Measurements from ENCODE around the gene PLAU.
"Not testable (repeated sequence)": the region's sequence is repeated elsewhere in the genome, so short reads cannot be mapped to it uniquely, and the experiment has no call there.

Gene PLAU

DNA sequence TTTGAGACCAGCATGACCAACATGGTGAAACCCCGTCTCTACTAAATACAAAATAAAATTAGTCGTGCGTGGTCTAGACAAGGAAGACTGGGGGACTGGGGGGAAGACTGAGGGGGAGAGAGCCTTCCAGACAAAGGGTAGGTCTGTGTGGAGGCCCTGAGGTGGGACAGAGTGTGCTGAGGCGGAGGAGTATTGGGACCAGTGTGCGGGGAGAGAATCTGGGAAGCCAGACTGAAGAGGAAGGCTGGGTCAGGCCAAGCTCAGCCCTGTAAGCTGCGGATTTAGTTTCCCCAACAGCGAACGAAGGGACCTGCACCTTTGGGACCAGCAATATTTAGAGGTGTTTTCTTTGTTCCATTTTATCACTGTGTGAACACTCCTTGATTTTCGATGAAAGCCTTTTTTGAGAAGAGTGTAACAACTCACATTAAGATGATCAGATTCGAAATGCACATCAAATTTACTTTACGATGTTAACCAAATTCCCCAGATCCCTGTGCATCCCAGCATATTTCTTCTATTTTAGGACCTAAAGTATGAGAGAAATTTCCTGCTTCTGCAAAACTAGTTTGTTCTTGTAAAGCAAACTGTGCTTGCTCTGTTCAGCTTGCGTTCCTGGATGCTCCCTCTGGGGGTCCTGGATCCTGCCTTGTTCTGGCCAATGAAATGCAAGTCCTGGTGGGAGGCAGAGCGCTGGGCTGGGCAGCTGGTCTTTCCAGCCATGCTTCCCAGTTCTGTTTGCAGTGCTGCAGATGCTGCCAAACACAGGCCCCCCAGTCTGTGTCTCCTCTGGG, 39.4 kb downstream of the PLAU start:
- DNase-seq (ENCODE audit: low read depth) = no peak

DNA sequence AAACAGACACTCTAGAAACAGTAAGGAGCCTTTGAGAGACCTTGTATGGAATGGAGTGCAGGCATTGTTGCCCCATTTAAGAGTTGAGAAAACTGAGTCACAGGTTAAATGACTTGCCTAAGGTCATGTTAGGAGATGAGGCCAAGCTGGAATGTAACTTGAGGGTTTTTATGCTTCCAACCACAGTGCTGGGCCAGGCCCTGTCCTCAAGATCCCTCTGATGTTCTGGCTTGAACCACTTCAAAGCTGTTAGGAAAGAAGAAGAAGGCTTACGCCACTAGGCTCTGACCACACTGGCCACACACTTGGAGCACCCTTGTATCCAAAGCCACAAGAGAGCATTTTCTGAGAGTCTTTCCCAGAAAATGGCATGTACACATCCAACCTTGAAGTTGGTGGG, 42.7 kb downstream of the PLAU start:
- DNase-seq (ENCODE audit: low read depth) = no peak

DNA sequence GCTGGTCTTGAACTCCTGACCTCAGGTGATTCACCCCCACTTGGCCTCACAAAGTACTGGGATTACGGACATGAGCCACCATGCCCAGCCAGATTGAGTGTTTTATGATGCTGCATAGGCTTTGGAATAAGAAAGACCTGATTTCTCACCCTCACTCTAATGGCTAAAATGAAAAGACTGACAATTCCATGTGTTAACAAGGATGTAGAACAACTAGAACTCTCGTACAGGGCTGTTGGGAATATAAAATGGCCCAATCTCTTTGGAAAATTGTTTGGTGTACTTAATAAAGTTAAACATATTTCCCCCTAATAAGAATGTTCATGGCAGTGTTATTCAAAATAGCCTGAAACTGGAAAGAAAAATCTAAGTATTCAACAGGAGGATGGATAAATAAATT, 43.8 kb downstream of the PLAU start:
- no peak for DNase-seq (ENCODE audit: low read depth)

DNA sequence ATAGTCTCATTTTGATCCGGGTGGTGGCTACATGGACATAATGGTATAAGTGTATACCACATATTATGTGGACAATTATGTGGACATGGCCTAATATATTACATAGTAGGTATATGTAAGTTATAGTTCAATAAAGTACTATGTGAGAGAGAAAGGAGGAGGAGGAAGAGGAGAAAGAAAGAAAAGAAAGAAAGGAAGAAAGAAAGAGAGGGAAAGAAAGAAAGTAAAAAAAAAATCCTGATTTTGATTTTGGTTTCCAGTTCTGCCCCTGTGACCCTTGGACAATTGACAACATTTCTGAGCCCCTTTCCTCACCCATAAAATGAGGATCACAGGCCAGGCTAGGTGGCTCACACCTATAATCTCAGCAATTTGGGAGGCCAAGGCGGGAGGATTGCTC, 44.8 kb downstream of the PLAU start:
- DNase-seq (ENCODE audit: low read depth) = no peak

DNA sequence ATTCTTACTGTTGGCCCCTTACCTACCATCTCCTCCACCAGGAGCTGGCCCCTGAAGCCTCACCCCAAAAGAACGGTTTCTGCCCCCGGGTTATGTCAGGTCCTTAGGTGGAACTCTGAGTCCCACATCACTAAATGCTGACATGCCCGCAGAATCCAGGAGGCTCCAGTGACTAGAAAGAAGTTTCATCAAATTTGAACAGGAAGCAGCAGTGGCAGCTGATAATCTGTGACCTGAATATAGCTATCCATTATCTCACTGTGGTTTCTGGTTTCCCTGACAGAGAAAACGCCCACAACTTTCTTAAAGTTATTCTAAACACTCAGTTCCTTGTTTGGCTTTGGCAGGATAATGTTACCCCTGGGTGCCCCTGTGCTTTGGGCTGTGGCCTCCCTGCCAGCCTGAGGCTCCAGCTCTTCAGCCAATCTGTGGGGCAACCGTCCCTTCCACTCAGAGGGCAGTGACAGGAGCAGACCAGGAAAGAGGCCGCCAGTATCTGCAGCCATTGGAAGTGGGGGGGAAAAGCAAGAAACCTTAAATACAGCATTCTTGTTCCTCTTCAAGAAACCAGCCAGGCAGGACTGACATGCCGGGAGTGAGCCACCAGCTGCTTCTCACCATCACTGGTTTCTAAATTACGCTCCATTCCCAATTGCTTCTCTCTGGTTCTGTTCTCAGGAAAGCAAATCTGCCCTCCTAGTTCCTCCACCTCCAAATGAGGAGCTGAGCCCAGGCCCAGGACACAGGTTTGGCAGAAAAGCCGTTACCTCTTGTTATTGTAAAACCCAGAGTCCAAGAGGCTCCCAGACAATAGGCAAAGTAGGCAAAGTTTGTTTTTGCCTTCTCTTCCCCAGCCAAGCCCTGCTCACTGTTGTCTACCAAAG, 45.8 kb downstream of the PLAU start:
- DNase-seq (ENCODE audit: low read depth) = no peak

DNA sequence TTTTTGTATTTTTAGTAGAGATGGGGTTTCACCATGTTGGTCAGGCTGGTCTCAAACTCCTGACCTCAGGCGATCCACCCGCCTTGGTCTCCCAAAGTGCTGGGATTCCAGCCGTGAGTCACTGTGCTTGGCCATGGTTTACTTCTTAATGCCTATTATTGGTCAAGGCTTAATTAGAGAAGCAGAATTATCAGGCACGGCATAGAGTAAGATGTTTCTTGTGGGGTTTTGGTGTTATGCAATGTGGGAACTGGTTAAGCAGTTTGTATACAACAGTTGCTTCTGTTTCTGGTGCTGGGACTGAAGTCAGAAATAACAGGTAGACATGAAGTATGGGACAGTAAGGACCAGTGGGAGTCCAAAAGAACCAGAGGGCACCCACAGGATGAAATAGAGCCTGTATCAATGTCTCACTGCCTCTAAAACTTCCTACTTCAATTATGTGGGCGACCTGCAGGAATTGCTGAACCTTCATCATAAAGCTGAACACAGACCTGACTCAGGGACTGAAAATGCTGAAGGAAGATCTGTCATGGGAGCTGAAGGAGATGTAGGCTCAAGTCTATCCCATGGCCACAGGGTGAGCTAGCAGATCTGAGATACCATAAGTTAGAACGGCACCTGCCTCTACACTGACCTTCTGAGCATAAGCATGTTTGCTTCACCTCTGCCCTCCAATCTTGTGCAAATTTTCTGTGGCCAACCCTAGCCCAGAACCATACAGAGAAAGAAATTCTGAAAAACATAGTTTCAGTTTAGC, 48.7 kb downstream of the PLAU start:
- no peak for DNase-seq (ENCODE audit: low read depth)

DNA sequence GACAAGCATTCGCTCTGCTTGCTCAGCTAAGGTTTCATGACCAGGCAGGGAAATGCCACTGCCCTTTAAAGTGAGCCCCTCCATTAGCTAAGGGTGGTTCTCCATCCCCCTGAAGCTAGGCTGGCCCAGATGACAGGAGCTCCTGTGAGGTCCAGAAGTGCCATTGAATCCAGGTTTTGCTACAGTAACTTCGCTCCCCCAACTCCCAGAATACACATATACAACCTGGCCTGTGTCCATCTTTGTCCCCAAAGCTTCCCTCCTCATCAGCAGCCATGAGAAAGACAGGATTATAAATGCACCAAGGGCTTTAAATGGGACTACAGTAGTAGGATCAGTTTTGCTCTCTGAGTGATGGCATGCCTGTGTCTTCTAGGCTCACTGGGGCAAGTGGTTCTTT, 51.5 kb downstream of the PLAU start:
- no peak for DNase-seq (ENCODE audit: low read depth)

- not testable (repeated sequence) for DNase-seq (ENCODE audit: low read depth)
Observed at GRCh38 chr10:73963533-73963932, 52.6 kb downstream of the PLAU start.

DNA sequence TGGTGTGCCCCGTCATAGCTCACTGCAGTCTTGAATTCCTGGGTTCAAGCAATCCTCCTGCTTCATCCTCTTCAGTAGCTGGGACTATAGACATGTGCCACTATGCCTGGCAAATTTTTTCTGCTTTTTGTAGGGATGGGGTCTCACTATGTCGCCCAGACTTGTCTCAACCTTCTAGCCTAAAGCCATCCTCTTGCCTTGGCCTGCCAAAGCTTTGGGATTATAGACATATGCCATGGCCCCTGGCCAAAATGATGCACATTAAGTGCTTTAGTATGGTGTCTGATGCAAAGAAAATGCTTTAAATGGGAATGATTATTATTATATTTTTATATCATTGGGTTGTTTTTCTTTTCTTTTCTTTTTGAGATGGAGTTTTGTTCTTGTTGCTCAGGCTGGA, 53.8 kb downstream of the PLAU start:
- no peak for DNase-seq (ENCODE audit: low read depth)

DNA sequence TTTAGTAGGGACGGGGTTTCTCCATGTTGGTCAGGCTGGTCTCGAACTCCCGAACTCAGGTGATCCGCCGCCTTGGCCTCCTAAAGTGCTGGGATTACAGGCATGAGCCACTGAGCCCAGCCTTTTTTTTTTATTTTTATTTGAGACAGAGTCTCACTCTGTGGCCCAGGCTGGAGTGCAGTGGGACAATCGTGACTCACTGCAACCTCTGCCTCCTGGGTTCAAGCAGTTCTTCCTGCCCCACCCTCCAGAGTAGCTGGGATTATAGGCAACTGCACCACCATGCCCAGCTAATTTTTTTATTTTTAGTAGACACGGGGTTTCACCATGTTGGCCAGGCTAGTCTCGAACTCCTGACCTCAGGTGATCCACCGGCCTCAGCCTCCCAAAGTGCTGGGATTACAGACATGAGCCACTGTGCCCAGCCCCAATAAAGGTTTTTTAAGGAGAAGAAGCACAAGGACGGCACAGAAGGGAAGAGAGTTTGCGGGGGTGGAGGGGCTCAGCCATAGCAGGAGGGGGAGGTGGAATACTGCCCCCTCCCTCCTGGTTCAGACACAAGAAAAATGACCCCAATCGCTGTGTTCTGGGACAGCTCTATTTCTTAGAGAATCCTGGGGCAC, 54.4 kb downstream of the PLAU start:
- not testable (repeated sequence) for DNase-seq (ENCODE audit: low read depth)

DNA sequence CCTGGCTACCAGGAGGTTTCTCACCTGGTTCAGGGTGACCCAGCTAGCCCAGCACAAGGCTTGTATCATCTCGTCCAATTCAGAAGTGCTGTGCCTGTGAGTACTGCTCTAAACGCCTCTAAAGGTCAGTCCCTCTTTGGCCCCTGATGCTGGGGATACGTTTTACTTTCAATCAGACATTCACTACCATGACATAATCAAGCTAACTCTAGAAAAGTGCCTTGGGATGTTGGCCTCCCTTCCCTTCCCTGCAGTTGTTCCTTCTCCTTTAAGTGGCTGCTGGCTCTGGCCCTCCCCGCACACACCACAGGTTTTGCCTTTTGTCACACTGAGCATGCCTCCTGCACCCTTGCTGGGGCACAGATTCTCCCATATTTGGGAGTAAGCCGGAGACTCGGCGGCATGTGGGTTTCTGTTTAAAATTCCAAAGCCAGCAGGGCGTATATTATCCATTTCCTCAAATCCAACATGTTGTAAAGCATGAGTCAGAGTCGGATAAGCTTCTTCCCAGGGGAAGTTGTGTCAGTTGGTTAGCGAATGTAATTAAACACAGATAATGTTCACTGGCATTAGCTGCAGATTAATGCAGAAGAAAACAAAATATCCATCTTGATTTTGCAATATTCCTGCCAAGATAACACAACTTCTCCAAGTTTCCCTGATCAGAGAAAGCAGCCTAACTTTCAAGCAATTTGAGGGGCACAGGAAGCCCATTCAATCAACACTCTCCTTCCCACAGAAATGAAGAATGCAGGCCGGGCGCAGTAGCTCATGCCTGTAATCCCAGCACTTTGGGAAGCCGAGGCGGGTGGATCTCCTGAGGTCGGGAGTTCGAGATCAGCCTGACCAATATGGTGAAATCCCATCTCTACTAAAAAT, 55.2 kb downstream of the PLAU start:
- no peak for DNase-seq (ENCODE audit: low read depth)

DNA sequence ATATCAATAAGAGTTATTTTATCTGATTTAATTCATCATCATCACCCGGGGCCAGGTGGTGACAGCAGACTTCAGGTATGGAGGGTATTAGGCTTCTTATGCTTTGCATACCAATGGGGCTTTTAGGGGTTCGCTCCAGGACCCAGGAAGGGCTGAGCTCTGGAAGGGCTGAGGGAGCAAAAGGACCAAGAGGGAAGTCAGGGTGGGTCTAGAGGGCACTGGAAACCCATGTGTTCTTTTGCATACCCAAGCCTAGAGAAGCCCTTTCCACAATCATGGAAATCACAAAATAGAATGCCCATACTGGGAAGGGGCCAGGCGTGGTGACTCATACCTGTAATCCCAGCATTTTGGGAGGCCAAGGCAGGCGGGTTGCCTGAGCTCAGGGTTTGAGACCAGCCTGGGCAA, 56.1 kb downstream of the PLAU start:
- no peak for DNase-seq (ENCODE audit: low read depth)

Data from stimulated activated CD8-positive, alpha-beta memory T cell treated with anti-CD3 and anti-CD28 coated beads, Interleukin-4, amount 100 ng/mL, for 24 hours (primary cell).